ENCODE results near the gene RBKS.
"Not testable (repeated sequence)": the region's sequence is repeated elsewhere in the genome, so short reads cannot be mapped to it uniquely, and the experiment has no call there.

The RBKS gene

DNA sequence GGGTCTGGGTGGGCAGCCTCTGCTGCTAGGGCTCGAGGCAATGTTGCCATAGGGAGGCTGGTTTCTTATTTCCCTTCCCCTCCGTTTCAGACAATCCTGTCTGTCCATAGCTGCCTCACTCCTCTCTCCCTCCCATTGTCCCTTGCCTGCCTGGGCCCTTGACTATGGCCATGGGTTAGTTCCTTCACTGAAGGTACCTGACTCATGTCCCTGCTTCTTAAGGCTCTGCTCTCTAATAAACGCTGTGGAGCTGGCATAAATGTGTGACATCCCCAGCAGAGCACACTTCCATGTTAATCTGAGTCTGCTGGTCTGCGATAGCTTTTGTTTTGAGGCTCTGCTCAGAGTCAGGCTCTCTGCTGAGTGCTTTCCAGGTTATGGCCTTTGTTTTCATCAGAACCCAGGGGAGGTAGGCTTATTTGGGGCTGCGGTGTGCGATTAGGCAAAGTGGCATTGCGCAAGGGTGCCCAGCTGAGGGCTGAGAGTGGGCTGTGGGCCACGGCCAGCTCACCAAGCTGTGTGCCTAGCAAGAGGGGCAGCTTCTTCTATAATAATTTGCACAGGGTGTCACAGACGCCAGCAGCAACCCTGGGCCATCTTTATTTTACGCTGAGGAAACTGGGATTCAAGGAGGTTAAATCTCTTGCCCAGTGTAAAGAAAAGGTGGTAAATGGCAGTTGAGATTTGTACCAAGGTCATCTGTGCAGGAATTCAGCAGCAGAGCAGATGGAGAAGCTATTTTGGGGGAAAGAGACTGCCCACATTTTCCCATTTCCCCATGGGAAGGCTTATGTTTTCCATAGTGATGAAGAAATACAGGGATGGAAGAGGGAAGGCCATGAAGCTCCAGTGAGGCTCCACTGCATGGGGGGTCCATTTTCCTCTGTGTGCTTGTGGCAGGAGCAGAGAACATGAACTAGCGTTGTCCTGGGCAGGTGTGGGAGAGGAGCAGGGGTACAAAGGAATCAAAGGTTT is 93.1 kb downstream of the RBKS start:
- no peak for DNase-seq

DNA sequence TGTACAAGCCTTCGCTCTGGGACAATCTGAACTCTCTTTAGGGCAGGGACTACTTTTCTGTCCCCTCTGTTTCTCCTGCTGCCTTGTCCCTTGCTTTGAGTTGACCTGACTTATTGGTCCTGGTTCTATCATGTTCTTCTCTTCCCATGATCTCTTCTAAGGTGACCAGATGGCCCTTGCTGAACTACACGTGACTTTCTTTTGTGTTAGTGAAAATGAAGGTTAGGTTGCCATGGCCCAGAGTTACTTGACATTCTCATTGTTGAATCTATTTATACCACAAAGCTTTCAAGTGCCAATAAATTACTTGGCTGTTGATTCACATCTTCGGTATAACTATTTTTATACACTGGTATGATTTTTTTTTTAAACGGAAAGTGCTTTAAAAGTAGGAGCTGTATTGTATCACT is 94.3 kb downstream of the RBKS start:
- no peak for DNase-seq

DNA sequence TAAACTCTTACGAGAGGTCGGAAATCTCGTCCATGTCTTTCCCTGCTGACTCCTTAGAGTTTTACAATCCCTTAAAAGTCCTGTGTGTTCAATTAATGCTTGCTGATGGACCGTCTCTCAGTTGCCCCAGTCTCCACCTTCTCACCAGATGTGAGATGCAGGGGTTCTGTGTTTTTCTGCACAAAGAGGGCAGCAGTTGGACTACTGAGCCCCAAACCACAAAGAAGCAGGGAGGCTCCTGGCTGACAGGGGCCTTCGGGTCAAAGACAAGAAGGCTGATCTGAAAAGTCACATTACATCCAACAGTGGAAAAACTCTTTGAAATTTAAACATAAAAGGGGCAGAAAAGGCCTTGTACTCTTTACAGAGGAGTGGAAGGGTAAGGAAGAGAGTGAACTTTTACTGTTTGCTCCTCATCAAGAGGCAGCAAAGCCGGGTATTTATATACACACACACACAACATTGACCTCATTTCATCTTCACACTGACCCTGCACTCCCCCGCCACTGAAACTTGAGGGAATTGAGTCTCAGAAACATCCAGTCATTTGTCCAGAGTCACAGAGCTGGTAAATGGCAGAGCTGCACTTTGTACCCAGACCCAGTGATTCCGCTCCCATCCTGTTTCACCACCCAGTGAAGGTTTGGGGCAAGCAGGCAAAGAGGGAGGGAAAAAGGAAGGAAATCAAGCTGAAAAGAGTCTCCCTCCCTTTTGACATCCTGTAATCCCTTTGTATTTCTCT is 94.9 kb downstream of the RBKS start:
- DNase-seq = no peak

DNA sequence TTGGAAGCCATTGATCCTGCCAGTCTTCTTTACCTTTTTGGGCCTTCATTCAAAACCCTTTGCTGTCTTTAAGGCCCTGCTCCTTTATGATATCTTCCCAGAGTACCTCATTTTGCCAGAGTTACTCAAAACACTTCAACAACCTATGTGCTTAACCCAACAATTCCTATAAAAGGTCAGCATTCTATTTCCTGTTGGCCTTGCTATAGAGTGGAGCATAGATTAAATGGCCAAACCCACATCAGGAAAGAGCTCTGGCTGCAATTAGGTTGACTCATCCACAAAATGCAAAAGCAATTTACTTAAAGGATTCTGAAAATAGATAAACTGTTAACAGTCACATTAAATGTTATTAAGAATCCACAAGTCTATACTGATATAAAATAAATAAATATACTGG is 97.4 kb downstream of the RBKS start:
- DNase-seq = no peak

DNA sequence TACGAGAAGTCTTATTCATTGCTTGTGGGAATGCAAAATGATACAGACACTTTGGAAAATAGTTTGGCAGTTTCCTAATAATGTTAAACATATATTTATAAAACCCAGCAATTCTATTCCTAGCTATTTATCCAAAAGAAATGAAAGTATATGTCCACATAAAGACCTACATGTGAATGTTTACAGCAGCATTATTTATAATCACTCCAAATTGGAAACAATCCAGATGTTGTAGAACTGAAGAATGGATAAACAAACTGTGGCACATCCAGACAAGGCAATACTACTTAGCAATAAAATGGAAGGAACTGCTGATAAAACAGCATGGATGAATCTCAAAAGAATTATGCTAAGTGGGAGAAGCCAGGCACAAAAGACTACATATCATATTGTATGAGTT is 99.4 kb downstream of the RBKS start:
- no peak for DNase-seq

DNA sequence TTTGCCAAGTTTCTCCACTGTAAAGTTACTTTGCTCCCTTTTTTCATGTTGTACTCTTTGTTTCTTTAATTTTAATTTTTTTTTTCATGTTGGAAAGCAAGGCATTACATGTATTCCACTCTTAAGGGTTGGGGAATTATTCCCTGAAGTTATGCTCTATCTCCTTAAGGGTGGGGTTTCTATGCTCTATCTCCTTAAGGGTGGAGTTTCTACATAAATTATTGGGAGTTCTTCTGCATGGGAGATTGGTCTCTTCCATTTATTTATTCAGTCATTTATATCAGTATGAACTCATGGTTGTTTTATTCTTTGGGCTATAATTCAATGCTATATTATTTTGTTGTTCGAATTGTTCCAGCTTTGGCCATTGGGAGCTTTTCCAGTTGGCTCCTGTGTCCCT is 107.5 kb downstream of the RBKS start:
- no peak for DNase-seq

DNA sequence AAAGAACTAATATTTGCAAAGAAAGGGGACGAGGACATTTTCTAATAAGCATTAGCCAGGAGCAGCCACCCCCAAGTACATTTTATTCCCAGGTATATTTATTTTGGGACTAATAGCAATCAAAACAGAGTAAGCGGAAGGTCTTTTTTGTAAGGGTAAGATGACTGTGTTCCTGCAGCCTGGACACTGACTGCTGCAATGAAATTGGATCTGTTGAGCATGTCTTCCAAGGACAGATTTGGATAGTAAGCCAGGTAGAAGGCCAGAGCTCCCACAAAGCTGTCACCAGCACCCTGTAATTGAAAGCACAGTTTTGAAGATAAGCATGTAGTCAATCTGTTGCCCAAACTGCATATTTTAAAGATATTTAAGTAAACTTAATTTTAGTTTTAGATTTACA is 108.7 kb downstream of the RBKS start:
- DNase-seq = no peak

DNA sequence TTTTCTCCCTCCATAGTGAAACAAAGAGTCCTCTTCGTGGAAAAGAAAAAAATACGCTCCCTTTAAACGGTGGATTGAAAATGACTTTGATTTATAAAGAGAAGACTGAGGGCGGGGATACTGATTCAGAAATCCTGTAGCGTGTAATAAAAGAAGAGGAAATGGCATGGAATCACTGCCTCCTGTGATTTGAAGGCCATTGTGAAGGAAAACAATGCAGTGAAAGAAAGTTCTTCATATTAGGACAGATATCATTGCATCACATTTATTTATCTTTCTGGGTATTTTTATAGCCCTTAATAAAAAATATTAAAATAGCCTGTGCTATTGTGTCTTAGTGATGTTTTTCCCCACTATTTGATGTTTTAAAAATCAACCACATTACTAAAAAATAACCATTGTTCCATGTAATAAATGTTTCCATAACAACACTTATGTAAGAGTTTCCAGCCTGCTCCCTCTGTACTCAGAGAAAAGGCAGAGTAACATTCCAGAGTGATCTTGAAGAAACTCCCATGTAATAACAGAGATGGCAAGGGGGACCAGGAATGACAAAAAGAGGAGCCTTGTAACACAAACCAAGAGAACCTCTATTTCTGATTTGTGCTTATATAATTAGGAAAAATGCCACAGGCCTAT is 110.7 kb downstream of the RBKS start:
- no peak for DNase-seq

DNA sequence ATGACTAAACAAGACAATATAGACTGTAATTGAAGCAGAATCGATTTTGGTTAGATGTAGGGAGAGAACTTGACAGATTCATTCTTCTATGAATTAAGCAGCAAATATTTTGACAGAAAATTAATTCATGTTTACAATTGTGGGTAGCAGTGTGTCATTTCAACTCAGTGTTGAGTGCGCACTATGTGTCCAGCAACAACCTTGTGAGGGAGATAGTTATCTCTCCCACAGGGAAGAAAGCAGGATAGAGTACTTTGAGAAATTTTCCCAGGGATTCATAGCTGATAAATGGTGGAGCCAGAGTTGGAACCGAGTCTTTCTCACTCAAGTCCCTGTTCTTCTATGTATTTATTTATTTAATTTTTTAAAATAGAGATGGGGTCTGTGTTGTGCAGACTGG is 113.5 kb downstream of the RBKS start:
- no peak for DNase-seq

DNA sequence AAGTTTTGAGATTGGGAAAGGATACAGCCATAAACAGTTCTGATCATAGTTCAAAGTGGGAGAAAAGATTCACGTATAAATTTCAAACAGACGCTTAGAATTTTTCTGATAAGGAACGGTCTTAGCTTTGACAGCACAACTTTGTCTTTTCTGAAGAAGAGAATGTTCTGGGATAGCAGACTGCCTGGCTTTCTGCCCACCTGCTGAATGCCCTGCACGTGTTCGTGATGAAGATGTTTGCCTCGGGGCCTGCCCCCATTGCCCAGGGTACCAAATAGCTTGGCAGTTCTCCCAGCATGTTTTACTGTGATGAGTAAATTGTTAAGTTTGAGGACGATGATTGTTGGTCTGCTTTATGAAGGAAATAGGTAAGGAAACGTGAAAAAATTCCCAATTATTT is 114.1 kb downstream of the RBKS start:
- no peak for DNase-seq

DNA sequence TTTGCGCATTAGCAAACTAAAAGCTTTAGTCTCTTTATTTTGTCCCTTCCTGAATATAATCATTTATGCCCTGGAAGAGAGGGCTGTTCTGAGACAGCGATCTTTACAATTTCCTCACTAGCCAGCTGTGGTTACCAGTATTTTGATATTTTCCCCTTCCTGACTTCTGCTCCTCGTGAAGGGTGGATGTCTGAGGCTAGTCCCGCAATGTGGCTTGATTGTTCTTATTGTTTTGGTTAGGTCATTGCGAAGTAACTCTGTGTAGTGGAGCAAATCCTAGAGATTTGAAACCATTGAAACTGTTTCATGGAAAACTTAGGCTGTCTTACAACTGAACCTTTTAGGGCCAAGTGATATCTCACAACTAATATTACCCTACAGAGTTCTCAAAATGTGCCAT is 116.2 kb downstream of the RBKS start:
- no peak for DNase-seq

DNA sequence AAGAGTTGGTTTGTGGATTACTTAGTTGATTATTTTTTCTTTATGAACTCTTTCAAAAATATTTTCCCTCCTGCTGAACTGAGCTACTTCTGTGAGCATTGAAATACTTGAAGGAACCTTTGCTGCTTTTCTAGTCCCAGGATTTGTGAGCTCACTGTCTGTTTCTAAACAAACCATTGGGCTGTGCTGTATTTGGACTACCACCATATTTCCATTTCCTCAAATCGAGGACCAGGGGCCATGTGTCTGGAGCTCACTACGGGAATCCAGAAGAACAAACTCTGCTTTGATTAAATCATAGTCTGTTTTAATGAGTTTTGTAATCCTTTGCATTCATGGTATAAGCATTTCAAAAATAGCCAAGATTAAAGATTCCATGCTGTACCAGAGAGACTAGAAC is 117.4 kb downstream of the RBKS start:
- no peak for DNase-seq

DNA sequence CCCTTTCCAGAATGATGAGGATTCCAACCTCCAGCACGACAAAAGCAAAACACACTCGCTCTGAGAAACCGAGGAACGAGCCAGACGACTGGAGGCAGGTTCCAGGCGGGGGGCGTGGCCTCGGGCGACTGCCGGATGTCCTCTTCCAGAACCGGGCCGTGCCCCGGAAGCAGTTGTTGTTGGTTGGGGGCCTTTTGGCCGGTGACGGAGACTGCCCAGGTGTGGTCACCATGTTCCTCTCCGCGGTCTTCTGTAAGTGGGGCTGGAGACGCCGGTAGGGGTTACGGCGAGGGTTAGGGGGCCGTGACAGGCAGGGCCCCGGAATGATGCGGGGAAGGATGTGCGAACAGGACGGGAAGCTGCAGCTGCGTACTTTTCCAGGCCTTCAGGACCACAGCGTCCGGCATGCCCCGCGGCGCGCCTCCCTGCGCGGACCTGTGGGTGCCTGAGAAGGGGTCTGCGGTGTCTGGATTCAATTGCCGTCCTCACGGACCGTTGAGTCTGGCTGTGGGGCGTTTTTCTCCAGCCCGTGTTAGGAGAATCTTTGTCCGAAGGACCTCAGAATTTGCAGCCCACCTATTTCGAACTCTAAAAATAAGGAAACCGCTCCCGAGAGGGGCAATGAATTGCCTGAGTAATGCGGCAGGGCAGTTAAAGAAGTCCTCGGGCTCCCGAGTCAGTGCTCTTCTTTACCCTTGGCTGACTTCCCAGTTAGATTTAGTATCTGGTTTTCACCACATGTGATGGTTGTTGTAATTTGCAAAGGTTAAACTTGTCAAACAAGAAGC is 118.4 kb downstream of the RBKS start, which contains the start of gene MRPL33:
TSS of gene MRPL33 (plus strand) at position 172 of the 788 bp plus-strand sequence. CDS start at position 231, 59 bp downstream.
- DNase-seq = peak; percentile 88

DNA sequence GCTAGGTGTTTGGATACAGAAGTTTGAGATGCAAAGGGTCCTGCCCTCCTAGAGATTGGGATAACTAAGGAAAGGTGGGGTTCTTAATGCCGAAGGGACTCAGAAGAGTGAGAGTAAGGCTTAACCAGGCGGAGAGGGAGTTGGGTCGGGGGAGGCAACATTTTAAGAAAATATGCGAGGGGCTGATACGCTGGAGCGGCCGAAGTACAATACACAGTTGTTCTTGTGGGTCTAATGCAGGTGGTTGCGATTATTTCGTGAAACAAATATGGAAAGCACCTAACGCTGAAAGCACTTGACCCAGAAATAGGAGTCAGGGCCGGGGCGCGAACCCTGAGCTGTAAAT is 119.0 kb downstream of the RBKS start:
- DNase-seq = no peak

DNA sequence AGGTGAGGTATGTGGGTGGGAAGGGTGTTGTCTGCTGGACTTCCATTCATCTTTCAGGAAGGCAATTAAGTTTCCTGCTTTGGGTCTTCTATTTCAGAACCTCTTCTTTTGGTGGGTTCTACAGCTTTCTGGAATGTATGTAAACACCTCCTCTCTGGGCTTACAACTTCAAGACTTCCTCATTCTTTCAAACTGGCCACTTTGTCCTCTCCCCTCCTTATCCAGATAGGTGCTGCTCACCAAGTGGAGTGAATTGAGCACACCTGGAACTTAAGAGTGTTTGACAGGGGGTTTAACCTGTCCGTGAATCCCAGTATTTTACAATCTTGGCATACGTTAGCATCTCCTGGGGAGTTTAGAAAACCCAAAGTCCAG is 123.9 kb downstream of the RBKS start:
- no peak for DNase-seq

DNA sequence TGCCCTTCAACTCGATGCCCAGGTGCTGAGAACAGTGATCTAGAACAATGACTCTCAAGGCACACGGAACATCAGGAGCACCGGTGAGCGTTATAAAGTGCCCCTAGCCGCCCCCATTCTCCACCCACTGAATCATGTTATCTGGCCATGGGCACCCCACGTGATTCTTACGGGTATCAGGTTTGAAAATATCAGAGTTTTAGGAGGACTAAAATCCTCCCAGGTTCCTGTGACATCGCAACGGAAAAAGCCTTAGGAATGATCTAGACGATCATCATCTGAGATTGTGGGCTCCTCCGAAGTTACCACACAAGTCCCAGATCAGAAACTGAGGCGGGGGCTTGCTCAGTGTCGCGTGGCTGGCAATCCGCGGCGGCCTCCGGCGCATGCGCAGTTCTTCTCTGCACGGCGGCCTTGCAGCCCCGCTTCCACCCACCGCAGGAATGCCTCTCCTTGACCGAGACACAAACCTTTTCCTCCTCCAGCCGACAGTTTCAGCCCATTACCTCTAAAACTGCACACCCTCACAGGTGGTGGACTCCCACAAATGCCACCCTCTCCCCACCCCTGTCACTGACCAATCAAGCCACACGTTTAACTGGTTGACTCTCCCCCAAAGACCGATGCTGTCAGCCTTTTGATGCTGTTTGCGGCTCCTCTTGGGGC is 124.4 kb downstream of the RBKS start:
- no peak for DNase-seq

DNA sequence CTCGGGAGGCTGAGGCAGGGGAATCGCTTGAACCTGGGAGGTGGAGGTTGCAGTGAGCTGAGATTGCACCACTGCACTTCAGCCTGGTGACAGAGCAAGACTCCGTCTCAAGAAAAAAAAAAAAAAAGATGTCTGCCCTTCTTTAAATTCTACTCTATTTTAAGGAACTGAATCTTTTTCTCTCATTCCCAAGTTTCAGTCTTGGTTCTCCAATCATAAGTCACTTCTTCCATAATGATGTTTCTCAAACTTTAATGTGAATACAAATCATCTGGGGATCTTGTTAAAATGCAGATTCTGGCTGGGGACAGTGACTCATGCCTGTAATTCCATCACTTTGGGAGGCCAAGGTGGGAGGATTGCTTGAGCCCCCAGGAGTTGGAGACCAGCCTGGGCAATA is 125.7 kb downstream of the RBKS start:
- not testable (repeated sequence) for DNase-seq

DNA sequence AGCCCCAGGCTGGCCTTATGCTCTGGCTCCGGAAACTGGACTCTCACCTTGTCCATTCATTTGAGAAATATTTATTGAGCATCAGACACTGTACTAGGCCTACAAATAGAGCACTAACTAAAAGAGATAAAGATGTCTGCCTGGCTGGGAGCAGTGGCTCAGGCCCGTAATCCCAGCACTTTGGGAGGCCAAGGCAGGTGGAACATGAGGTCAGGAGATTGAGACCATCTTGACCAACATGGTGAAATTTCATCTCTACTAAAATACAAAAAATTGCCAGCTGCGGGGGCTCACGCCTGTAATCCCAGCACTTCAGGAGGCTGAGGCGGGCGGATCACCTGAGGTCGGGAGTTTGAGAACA is 126.3 kb downstream of the RBKS start:
- no peak for DNase-seq

DNA sequence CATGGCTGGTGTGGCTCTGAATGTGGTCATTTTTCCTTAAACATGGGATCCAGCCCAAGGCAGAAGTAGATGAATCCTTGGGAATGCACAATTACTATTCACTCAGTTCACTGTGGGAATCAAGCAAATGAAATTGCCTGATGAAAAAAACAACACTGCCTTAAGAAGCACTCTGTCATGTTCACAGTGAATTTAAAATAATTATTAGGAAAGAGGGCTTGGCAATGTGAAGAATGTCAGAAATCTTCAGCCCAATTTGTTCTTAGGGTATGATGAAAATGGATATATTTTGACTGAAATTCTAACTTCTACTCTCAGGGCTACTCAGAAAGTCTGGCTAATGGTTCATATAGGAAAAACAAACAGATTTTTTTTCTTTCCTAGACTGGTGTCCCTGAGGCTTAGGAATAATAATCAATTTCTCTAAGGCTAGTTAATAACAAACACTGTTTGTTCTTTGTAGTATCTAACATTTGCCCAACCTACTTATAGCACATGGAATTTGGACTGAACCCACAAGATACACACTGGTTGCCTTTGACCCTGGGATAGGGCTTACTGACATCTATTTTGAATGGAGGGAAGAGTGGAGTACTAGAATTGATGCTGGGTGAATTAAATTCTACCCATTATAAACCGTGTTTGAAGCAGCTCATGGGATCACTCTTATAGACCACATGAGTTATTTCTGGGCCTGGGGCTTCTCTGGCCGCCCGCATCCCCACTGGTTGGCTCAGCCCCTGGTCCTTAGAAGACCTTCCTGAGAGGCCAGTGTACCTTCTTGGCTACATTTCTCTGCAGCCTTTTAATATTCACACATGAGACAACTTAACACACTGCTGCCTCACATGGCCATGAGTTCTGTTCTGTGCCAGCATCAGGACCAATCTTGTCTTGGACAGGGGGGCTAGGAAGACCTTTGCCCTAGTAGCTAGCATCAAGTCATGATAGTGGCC is 127.0 kb downstream of the RBKS start:
- DNase-seq = no peak

DNA sequence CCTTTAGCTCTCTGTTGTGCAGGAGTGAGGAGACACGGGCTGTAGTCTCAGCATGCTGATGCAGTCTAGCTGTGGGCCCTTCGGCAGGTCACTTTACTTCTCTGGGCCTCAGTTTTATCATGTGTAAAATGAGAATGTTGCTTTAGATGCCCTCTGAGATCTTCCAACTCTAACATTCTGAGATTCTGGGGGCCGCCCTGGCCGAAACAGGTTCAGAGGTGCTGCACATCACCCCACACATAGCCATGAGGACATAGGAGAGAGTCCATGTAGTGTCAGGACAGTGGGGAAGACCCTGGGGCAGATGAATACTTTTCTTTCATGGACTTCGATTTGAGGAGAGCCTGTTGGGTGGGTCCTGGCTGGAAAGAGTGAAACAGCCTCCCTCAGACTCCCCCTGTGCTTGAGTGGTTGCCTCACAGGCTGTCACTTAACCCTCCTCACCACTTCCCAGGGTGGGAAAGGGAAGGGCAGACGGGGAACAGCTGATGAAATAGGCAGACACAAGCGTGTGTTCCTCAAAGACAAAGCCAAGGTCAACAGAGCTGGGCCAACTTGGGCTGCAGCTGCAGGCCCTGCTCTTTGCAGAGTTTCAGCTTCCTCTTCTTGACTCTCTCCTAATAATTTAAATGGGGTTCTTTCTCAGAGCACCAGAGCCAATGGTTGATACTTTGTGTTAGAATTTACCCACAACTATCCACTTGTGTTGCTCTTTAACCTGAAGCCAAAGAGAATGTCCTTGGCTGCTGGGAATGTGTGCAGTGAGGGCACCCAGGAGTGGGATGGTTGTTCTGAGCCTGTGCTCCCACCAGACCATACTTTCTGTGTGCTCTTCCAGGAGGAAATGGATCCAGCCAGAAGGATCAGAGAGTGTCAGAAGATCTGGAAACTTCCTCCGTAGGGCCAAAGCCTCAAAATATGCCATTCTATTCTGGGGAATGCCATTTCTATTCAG is 133.4 kb downstream of the RBKS start:
- no peak for DNase-seq
